Putamen (tissue), 1 donor: Measurements from ENCODE around the gene CAMKV.
"Not testable (repeated sequence)": the region's sequence is repeated elsewhere in the genome, so short reads cannot be mapped to it uniquely, and the experiment has no call there.

Experiments
- DNase-seq: peaks from one replicate; pipeline ENCODE4 v3.0.0-alpha.2; 2016; ENCODE audit warnings: low spot score

CAMKV gene

GRCh38 chr3:49845694-49846093, 24.0 kb downstream of the CAMKV start:
- no peak for DNase-seq

GRCh38 chr3:49844464-49845183, 25.1 kb downstream of the CAMKV start:
- DNase-seq = no peak

- DNase-seq = no peak
These were observed 26.7 kb downstream of the CAMKV start for GRCh38 chr3:49842843-49843517.

GRCh38 chr3:49841806-49842205, 27.9 kb downstream of the CAMKV start:
- DNase-seq = peak; percentile 82

DNA sequence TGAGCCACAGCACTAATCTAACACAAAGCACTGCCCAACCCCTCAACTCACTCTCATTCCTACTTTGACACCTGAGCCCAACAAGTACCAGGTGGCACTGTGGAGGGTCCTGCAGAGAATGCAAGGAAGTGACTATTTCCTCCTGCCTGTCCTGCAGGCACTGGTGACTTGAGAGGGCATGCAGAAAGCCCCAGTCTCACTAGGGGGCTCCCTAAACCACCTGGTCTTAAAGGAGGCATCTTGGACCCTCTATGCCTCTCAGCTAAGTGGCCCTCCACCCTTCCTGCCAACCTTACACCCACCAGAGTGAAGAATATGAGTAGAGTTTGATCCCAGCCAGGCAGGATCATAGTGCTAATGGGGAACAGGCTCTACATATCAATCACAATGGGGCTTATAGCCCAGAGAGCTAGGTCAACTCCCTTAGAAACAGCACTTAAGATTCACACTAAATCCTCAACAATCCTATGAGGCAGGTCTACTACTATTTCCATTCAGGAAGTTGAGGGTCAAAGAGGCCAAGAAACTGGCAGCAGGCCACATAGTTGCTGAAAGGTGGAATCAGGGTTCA, 28.5 kb downstream of the CAMKV start:
- DNase-seq = no peak

GRCh38 chr3:49840388-49840787, 29.3 kb downstream of the CAMKV start:
- no peak for DNase-seq

DNA sequence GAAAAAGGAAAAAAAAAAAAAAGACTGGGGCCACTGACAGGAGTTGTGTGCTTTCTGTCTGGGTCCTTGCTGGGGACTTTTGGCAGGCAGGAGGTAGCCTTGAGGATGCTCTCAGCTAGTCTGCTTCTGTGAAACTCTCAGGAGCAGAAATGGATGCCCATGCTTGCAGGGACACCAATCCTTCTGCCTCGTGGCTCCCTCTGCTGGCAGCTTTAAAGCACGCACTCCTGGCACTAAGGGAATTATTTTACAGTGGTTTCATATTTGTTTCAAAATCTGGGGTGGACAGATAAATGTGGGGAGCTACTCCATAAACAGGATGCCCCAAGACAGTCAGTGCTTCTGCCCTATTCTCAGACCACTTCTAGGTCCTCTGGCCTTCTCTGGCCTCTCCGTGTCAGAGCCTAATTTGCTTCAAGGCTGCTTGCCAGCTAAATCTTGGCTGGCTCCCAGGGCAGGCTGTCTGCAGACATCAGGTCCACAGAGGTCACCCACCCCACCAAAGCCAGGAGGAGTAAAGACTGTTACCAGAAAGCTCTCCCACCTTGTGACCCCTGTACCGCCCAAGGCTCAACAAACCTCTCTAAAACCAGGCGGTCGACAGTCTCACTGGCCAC, 30.4 kb downstream of the CAMKV start:
- DNase-seq = peak; percentile 79

DNA sequence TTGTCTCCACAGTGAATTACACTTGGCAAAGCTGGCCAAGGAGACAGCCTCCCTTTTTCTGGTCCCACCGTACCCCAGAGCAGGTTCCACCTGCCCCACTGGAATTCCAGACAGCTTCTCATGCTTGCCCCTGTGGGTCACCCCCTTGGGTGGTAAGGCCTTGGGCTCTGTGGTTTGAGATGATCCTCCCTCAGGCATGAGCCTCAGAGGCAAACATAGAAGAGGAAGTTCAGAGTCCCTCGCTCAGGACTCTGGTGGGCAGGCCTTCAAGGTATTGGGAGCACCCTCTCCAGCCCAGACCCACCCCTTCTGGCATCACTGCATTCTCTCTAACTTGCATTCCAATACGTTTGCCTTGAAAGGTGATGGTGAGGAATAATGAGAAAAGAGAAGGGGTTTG, 38.4 kb downstream of the CAMKV start:
- DNase-seq = no peak

- DNase-seq = no peak
These were observed 43.7 kb downstream of the CAMKV start for GRCh38 chr3:49826016-49826415.

GRCh38 chr3:49823131-49823530, 46.6 kb downstream of the CAMKV start:
- DNase-seq = not testable (repeated sequence)

GRCh38 chr3:49813497-49814174, 56.1 kb downstream of the CAMKV start, which contains the start of gene UBA7:
Gene UBA7 (minus strand): TSS chr3:49813953. CDS start chr3:49813787, 166 bp downstream.
- DNase-seq = no peak

- no peak for DNase-seq
These were observed 56.7 kb downstream of the CAMKV start for GRCh38 chr3:49812916-49813496.
